HG03354 (cell line): ENCODE results near the gene GPR155.
"Not testable (repeated sequence)": the region's sequence is repeated elsewhere in the genome, so short reads cannot be mapped to it uniquely, and the experiment has no call there.

Source experiments
- ATAC-seq: cut with Tn5 transposase; IDR thresholded peaks from one replicate; pipeline ENCODE4 v1.9.1; 2021; ENCODE audit warnings: mild to moderate bottlenecking; ENCODE audit not compliant: unreplicated experiment, poor library complexity, severe bottlenecking

Gene GPR155

DNA sequence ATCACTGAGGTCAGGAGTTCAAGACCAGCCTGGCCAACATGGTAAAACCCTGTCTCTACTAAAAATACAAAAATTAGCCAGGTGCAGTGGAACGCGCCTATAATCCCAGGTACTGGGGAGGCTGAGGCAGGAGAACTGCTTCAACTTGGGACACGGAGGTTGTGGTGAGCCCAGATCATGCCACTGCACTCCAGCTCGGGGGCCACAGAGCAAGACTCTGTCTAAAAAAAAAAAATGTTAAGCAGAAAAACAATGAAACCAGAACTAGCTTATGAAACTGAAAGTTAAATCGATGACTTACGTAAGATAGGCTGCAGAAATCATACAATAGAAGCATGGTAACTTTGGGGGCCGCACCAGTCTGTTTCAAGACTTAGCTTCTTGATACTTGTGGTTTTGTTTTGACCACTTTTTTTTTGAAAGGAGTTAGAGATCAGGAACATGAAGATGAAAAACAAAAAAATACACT, 6.2 kb upstream of the GPR155 start:
- ATAC-seq = peak; percentile 96

DNA sequence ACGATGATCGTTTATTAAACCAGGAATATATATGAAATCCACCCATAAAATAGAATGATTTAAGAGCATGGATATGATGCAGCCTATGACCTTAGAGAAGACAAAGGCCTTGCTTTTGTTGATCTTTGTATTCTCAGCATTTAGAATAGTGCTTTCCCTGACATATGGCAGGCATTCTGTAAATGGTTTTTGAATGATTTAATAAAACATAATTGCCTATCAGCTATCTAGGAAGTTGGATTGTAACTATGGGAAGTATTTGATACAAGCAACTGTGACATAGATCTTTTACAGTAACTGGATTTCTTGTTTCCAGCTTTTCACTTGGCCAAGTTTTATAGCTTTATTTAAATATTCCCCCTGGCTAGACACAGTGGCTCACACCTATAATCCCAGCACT, 5.1 kb upstream of the GPR155 start:
- ATAC-seq = no peak

DNA sequence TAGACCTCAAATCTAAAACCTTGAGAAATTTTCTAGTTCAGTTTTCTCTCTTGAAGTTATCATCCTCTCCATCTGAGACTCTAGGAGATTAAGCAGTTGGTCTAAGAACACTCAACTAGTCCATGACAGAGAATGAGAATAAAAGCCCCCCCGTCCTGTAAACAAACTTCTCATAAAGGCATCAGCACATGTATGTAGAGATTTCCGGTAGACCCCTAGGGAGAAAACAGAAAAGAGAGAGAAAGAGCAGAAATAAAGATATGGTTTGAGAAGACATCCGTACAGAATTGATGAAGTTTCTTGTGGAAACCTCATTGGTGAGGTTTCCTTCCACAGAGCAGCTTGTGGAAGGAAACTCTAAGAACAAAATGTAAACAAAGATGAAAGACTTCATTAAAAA, 3.2 kb upstream of the GPR155 start:
- ATAC-seq = no peak

DNA sequence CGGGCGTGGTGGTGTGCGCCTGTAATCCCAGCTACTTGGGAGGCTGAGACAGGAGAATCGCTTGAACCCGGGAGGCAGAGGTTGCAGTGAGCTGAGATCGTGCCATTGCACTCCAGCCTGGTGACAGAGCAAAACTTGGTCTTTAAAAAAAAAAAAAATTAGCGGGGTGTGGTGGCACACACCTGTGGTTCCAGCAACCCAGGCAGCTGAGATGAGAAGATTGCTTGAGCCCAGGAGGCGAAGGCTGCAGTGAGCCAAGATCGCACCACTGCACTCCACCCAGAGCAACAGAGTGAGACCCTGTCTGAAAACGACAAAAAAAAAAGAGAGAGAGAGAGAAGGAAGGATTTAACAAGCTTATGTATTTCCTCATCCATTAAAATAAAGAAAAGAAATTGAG, 2.7 kb upstream of the GPR155 start:
- ATAC-seq = not testable (repeated sequence)

DNA sequence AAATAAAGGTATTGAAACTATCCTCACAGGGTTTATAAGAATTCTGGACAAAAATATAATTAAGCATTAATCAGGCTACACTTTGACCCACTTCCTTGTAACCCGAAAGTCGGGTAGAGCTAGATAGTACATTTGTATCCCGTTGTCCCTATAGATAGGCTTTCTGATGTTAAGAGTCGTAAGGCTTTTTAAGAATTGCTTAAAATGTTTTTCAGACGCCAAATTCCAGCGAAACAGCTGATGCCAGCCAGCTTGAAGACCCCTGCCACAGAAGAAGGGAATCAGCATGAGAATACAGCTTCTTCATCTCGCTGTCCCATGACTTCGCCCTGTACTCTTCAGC, 962 bp upstream of the GPR155 start:
- ATAC-seq = no peak

DNA sequence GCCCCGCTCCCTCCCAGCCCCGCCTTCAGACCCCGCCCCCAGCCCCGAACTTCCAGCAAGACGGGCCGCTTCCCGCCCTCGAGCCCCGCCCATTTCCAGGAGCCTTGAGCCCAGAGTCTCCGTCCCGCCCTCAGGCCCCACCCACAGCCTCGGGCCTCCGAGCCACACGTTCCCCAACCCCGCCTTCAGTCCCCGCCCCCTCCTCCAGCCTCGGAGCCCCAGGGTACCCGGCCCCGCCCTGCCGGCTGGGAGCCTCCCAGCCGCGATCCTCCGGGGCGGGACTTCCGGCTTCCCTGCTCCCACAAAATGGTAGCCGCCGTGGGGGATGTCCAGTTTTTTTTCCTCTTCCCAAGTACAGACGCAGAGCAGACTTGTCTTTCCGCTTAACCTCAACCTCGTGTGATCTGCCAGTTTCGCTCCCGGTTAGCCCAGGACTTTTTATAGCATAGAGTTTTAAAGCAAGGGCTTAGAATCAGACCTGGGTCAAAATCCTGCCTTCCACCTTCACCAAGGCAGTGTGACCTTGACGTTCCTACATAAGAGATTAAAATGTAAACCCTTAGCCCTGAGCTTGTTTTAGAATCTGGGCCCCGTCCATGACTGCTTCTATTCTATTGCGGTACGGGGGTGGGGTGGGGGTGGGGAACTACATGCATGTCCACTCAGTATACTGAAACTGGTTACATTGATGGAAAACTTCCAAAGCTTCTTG, 435 bp upstream of the GPR155 start:
- ATAC-seq = peak; percentile 80

DNA sequence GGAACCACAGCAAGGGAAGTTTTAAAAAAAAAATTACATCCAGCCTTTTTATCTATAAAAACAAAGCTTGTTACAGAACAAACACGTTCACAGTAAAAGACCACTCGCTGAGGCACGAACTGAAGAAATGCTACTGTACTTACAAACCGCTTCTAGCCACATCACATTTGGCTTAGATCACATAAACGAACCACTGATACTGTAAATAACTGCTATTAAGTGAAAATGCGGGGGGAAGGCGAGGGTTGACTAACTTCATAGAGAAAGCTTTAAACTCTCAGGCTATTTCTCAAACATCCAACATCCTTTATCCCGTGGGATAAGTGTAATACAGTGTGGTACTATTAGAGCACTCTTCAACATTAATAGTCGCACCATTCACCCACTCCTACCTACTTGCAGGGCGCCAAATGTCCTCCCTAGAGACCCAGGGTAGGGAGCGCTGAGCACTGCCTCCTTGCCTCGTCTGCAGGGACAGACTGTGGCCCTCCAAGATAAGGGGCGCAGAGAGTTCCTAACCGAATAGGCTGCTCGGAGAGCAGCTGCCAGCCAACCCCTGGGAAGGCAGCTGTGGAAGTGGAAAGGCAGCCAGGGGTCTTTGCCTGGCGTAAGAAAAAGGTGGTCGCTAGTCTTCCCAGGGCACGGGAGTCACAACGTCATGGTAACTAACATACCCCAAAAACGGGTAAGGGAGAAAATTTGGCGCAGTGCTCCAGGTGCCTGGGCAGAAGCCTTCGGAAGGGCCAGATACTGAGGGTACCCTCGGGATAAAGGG, 854 bp downstream of the GPR155 start:
- peak; percentile 40 for ATAC-seq

DNA sequence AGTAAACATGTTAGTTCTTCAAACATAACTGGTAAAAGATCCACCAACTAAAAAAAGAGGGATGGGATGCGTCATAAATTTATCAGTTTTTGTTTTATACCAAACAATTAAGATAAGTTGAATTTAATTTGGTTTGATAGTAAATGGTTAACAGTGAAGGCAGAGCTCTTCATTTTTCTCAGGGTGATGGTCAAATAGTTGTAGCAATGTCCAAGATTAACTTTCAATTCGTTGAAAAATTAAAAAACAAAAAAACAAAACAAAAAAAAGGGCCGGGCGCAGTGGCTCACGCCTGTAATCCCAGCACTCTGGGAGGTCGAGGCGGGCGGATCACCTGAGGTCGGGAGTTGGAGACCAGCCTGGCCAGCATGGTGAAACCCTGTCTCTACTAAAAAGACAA, 1.8 kb downstream of the GPR155 start:
- not testable (repeated sequence) for ATAC-seq

DNA sequence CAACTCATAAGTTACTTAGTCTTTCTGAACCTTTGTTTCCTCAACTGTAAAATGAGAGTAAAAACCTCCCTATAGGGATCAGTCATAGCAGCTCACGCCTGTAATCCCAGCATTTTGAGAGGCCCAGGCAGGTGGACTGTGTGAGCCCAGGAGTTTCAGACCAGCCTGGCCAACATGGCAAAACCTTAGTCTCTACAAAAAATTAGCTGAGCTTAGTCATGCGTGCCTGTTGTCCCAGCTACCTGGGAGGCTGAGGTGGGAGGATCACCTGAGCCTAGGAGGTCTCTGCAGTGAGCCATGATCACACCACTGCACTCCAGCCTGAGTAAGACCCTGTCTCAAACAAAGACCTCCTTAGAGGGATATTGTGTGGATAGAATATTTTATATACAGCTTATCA, 2.3 kb downstream of the GPR155 start:
- ATAC-seq = no peak

DNA sequence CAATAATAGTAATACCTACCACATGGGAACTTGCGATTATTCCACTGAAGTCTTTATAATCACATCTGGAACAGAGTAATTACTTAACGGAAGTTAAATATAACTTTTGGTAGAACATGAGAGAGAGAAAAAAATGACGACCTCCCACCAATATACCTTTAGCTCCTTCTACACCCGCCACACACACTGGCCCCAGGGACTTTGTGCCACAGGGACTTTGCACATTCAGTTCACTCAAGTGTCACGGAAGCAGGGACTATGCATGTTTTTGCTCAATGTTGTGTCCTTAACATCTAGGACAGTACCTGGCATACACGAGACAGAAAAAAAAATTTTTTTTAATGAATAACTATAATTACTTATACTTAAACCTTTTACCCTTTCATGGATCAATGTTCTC, 4.0 kb downstream of the GPR155 start:
- no peak for ATAC-seq

DNA sequence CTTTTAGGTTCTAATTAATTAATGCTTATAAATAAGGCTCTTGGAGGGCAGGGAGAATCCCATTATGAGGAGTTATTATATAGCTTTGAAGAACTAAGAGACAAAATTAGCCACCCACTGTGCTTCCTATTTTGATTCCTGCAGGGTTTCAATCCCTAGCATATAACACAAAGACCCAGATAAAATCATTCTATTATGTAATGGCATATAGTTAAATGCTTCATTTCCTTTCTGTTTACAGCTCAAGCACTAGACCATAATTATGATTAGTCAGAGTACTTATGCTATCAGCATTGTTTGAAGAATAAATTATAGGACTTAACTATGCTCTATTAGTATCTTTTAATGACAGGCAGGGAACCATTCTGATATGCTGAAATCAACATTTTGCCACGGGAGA, 9.1 kb downstream of the GPR155 start:
- no peak for ATAC-seq

DNA sequence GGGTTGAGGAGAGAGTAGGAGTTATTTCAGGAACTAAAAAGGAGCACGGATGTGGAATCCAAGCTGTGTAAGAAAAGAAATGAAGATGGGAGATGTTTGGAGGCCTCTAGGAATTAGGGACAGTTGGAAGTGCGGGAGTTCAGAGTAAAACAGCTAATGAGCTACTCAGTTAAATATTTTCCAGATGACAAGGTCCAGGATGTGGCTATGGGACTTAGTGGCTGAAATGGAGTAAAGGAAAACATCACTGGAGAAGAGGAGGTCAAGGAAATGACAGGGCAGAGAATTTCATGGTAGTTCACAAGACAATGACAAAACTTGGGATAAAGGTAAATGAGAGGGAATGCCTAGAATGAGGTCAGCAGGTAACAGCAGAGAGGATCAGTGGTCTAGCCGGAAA, 13.0 kb downstream of the GPR155 start:
- no peak for ATAC-seq

DNA sequence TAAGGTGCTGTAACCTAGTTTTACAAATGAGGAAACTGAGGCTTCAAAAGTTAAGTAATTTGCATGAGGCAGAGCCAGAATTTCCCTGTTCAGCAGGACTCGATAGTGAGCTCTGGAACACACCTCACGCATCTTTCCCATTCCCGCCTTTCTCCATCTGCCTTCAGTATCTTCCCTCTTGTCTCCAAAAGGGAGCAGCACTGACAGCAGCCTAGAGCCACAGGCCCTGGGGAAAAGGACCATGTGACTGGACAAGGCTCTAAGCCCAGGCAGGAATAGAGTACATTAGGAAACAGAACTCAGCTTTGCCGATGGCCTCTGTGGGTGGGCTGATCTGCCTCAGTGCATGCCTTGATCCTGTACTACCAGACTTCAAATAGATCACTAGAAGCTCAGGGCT, 21.5 kb downstream of the GPR155 start:
- no peak for ATAC-seq

DNA sequence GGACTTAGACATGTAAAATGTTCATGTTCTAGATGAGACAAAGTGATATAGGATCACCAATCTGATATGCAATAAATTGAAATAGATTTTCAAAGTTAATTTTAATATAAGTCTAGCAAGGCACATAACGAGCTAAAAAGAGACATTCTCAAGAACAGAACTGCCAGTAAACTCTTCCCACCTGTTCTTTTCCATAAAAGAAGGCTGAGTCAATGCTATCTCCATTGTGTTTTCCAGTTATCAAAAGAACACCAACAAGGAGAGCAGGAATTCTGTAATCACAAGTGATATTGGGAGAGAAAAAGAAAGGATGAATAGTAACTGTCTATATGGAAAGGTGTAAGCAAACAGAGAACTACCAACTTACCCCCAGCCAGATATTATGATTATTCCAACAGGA, 25.6 kb downstream of the GPR155 start:
- ATAC-seq = no peak

DNA sequence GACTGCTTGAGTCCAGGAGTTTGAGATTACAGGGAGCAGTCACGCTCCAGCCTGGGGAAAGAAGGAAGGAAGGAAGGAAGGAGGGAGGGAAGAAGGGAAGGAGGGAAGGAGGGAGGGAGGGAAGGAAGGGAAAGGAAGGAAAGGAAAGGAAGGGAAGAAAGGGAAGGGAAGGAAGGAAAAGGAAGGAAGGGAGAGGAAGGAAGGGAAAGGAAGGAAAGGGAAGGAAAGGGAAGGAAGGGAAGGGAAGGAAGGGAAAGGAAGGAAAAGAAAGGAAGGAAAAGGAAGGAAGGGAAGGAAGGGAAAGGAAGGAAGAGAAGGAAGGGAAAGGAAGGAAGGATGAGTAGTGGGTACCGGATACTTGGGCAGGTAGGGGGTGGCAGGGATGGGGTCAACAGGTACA, 32.3 kb downstream of the GPR155 start:
- ATAC-seq = no peak

DNA sequence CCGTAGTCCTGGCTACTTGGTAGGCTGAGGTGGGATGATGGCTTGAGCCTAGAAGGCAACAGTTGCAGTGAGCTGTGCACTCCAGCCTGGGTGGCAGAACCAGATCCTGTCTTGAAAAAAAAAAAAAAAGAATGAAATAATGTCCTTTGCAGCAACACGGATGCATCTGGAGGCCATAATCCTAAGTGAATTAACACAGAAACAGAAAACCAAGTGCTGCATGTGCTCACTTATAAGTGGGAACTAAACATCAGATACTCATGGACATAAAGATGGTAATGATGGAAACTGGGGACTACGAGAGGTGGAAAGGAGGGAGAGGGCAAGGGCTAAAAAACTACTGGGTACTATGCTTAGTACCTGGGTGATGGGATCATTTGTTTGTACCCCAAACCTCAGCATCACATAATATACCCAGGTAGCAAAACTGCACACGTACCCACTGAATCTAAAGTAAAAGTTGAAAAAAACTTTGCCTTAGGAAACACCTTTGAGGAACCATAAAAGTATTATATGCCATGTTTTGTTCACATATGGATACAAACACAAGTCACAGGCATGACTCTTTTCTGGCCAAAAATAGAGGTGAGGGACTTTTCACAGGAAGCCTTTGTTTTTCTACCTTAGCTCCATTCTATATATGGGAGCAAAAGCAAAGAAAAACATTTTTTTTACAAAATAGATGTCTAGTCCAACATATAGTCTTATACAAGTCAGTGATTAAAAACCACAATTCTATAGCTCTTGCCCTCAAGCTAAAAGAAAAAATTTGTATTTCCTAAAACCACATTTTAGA, 36.6 kb downstream of the GPR155 start:
- ATAC-seq = no peak

DNA sequence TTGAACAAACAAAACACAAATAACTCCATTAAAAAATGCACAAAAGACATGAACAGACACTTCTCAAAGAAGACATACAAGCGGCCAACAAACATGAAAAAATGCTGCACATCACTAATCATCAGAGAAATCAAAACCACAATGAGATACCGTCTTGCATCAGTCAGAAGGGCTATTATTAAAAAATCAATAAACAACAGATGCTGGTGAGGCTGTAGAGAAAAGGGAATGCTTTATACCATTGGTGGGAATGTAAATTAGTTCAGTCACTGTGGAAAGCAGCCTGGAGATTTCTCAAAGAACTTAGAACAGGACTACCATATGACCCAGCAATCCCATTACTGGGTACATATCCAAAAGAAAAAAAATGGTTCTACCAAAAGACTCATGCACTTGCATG, 37.8 kb downstream of the GPR155 start:
- ATAC-seq = no peak

DNA sequence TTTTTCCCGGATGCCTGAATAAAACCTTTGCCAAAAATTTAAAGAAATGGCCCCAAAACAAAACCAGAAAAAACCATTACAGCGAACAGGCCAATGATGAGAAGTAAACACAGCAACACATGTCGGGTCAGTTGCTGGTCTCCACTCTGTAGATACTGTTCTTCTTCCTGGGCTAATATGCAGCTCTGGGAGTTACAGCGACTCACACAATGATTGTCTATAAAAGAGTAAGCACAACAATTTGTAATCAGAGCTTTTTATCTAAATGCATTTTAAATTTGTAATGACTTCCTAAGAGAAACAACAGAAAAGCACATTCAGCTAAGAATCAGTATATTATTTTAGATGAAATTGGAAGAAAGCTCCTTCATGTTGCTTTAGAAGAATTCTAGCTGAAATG, 40.3 kb downstream of the GPR155 start:
- no peak for ATAC-seq

DNA sequence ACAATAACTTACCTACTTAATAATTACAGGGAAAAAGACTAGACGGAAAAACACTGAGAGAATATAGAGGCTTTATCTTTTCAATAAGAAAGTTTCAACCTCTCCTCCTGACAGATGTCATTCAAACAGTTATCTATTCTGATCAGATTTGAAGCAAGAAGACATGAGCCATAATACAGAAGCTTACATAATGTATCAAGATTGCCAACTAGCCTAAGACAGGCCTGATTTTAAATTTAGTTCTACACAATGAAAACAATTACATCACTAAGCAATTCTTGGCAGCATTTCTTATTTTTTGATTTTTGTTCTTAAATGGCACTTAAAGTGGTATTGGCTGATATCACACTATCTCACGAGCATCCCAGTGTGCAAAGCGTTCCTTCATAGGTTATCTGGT, 41.6 kb downstream of the GPR155 start:
- ATAC-seq = no peak

DNA sequence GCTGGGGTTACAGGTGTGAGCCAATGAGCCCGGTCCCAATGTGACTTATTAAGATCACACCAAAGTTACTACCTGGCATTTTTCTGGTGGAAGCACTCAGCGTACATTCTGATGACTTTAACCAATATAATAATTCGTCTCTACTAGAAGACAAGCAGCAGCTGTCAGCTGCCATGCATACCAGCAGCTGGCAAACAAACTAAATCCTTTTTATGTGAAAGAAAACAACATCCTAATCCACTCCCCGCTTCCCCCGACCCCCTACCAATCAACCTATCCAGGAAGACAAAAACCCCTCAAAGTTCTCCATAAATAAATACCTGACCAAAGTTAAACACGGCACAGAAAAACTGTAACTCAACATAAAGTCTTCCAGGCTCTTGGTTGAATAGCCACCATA, 42.1 kb downstream of the GPR155 start:
- no peak for ATAC-seq
